Right lobe of liver (tissue), 6 donors: ENCODE measurements around the gene SFTA2. TPM values are rescaled to one million over a fixed set of nuclear protein-coding genes. Genes with fewer than 3 reads are reported as not detected.
"Not testable (repeated sequence)": the region's sequence is repeated elsewhere in the genome, so short reads cannot be mapped to it uniquely, and the experiment has no call there.

Experiments
- ATAC-seq, 4 donors: fragments of 200-7000 bp; cut with Tn5 transposase; one replicate each; pipeline ENCODE4 v1.9.1; 2020; ENCODE audit warnings: mild to moderate bottlenecking in 4 of 4, moderate library complexity in 4 of 4
- DNase-seq, 3 donors: peaks; one replicate each; pipeline ENCODE4 v3.0.0-alpha.2; 2020
- H3K27ac ChIP-seq, 3 donors: fragments of 200-600 bp; one replicate each; pipeline ENCODE4 v1.8.0; 2022
- H3K27me3 ChIP-seq, 2 donors: fragments of 200-600 bp; one replicate each; pipeline ENCODE4 v1.8.0; 2022
- H3K36me3 ChIP-seq, 4 donors: fragments of 200-600 bp; sonication (generic) in 1 of 4; one replicate each; pipeline versions ENCODE4 v1.5.1 to v1.8.0; 2017 to 2022; ENCODE audit warnings: control low read depth in 1 of 4
- H3K4me1 ChIP-seq, 4 donors: fragments of 200-600 bp; sonication (generic) in 1 of 4; one replicate each; pipeline versions ENCODE4 v1.5.1 to v1.8.0; 2017 to 2022; ENCODE audit warnings: control low read depth in 1 of 4
- H3K4me3 ChIP-seq, 3 donors: fragments of 200-600 bp; one replicate each; pipeline ENCODE4 v1.8.0; 2022
- H3K9me3 ChIP-seq, 4 donors: fragments of 200-600 bp; sonication (generic) in 1 of 4; one replicate each; pipeline versions ENCODE4 v1.5.1 to v1.8.0; 2017 to 2022; ENCODE audit warnings: control low read depth in 1 of 4
- CTCF ChIP-seq, 4 donors: fragments of 200-600 bp in 3 of 4; fragments of 450-650 bp in 1 of 4; IDR thresholded peaks; one replicate each; pipeline versions ENCODE4 v1.5.1 to v1.8.0; 2016 to 2022; ENCODE audit warnings: antibody characterized with exemption in 4 of 4, mild to moderate bottlenecking in 2 of 4
- POLR2A ChIP-seq: fragments of 450-650 bp; IDR thresholded peaks from one replicate; pipeline ENCODE4 v1.6.1; 2017; ENCODE audit warnings: antibody characterized with exemption, mild to moderate bottlenecking
- WGBS: methylation state at CpG from one replicate; pipeline ENCODE4 v1.1.6; 2018; ENCODE audit warnings: low coverage, low lambda C conversion rate; ENCODE audit not compliant: insufficient coverage; ENCODE audit errors: missing lambda C conversion rate; 5-methylcytosine and 5-hydroxymethylcytosine counted together
- intact Hi-C, 2 donors: fragments of 100-400 bp; cut with DNase I; formaldehyde crosslinking; loops; one replicate each; pipeline versions ENCODE4 v1.11.2 to v1.14.1; 2022
- total RNA-seq, 6 experiments: library from RNA; depleted of rRNA in 2 of 6; stranded (reverse); fragments of >200 nt in 2 of 6; fragmentation: NEBNext Ultra II Directional in 3 of 6; extraction: Animal tissue kit (Norgen Biotek cat#: 25700) in 3 of 6; gene quantifications; one replicate each; pipeline versions ENCODE4 v1.1.0 to v1.2.4, GENCODE V29; 2016 to 2023
- donor health status: DM: no; HTN: yes; CAD: no.
- donor health status: DM: no; HTN: no; CAD: no.
- donor health status: DM: no; HTN: no; CAD: no.
- donor health status: DM: no; HTN: yes; CAD: no.
- donor health status: DM: no; HTN: yes; CAD: no.

Gene SFTA2
- total RNA-seq, 6 experiments from 2014 or later: not detected

- Histone ChIP-seq H3K36me3 (no peaks in the 10 kb centered on the region), H3K4me1 (no peaks in the 10 kb centered on the region), H3K27ac (no peak overlapping the region), H3K27me3 (no peaks in the 10 kb centered on the region), H3K9me3 (no peaks in the 10 kb centered on the region), H3K4me3 (no peak overlapping the region)
- intact Hi-C loops: no loop called here
- WGBS: 82% methylated on average over 4 of the region's 4 CpGs
- TF ChIP-seq CTCF (IDR thresholded peaks at IDR 0.05) (no peak), POLR2A (no peak)
- DNase-seq (no peak), ATAC-seq (no peak)
Measured at GRCh38 chr6:30972816-30973215, 40.8 kb upstream of the SFTA2 start.

DNA sequence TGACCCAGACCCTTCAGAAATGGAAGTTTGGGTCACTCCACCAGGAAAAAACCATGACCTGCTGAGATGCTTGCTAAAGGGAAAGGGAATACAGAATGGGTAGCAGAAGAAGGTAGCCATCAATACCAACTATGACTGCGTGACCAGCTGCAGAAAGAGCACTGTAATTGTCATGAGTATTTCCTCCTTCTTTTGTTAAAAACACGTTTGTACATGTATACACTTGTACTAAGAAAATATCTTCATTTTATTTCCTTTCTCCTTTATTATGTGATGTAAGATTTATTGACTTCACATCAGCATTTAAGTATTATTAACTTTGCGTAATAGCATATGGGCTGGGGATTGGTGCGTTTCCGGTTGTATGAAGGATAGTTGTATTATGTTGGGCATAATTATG lies 39.0 kb upstream of the SFTA2 start:
- no peak for DNase-seq
- TF ChIP-seq POLR2A (no peak), CTCF (IDR thresholded peaks at IDR 0.05) (no peak)
- no peak overlapping the region for H3K27ac ChIP-seq
- no peaks in the 10 kb centered on the region for H3K27me3 ChIP-seq
- 78% methylated on average over 5 of the region's 5 CpGs for WGBS
- no peak for ATAC-seq
- intact Hi-C loops: no loop called here
- H3K4me1 ChIP-seq: no peaks in the 10 kb centered on the region
- H3K9me3 ChIP-seq: no peaks in the 10 kb centered on the region
- H3K4me3 ChIP-seq: no peak overlapping the region
- H3K36me3 ChIP-seq: no peaks in the 10 kb centered on the region

DNA sequence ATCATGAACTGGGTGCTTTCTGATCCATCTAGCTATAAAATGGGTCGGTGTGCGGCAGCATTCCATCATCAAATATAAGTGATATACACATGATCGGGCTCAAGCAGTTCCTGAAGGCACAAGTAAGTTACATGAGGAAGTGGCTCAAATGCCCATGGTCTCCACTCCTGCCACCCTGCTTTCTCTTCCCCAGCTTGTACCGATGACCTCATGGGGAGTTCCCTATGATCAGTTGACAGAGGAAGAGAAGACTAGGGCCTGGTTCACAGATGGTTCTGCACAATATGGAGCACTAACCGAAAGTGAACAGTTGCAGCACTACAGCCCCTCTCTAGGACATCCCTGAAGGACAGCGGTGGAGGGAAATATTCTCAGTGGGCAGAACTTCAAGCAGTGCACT lies 37.2 kb upstream of the SFTA2 start:
- H3K4me3 ChIP-seq, H3K4me1 ChIP-seq, H3K27ac ChIP-seq, DNase-seq, intact Hi-C loops, H3K9me3 ChIP-seq, H3K36me3 ChIP-seq, ATAC-seq, H3K27me3 ChIP-seq: not testable (repeated sequence)
- WGBS: 90% methylated on average over 2 of the region's 6 CpGs

- 58% methylated on average over 3 of the region's 3 CpGs for WGBS
Measured at GRCh38 chr6:30966154-30966553, 34.2 kb upstream of the SFTA2 start.

DNA sequence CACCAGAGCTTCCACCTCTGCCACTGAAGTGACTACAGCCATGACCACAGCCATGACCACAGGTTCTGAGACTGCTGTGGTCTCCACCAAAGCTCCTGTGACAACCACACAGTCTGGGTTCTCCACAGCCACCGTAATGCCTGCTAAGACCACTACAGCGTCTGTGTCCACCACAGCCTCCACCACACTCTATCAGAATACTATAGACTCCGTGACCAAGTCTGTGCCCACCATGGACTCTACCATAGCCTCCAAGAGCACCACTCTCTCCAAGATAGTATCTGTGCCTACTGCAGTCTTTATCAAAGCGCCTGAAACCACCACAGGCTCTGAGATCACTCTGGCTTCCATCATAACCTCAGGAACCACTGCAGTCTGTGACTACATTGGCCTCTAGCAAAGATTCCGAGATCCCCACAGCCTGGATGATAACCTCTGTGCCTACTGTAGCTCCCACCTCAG lies 33.2 kb upstream of the SFTA2 start:
- TF ChIP-seq POLR2A (no peak), CTCF (IDR thresholded peaks at IDR 0.05) (no peak)
- intact Hi-C loops: no loop called here
- Histone ChIP-seq H3K4me1 (peaks cover 0 to 12% (median 0%) of the 10 kb centered on the region in 4 donors), H3K4me3 (no peak overlapping the region), H3K27ac (no peak overlapping the region), H3K27me3 (no peaks in the 10 kb centered on the region), H3K9me3 (no peaks in the 10 kb centered on the region), H3K36me3 (no peaks in the 10 kb centered on the region)
- no peak for DNase-seq
- ATAC-seq: peak in 1 of 4 donors; percentile 14
- WGBS: 88% methylated on average over 4 of the region's 5 CpGs

More at GRCh38 chr6:30966154-30966553, 34.2 kb upstream of the SFTA2 start:
- H3K36me3 ChIP-seq: no peaks in the 10 kb centered on the region
- DNase-seq: no peak
- TF ChIP-seq POLR2A (no peak), CTCF (IDR thresholded peaks at IDR 0.05) (no peak)
- H3K27ac ChIP-seq: no peak overlapping the region
- H3K4me1 ChIP-seq: peaks cover 0 to 6% (median 0%) of the 10 kb centered on the region in 4 donors
- H3K9me3 ChIP-seq: no peaks in the 10 kb centered on the region
- intact Hi-C loops: no loop called here
- H3K4me3 ChIP-seq: no peak overlapping the region
- no peak for ATAC-seq
- no peaks in the 10 kb centered on the region for H3K27me3 ChIP-seq
